Activated T-cell treated with anti-CD3 and anti-CD28 coated beads, Interleukin-2, amount 50 U/mL, for 48 hours (primary cell): ENCODE measurements around the gene ATP7B.
"Not testable (repeated sequence)": the region's sequence is repeated elsewhere in the genome, so short reads cannot be mapped to it uniquely, and the experiment has no call there.

Experiments used
- DNase-seq, 2 experiments: peaks; one replicate each; pipeline ENCODE4 v3.0.0-alpha.2; 2020

ATP7B gene

GRCh38 chr13:51919531-51919930 lies 91.7 kb downstream of the ATP7B start:
- DNase-seq: no peak

GRCh38 chr13:51916962-51917361 lies 94.3 kb downstream of the ATP7B start:
- DNase-seq: no peak

- no peak for DNase-seq
Observed at GRCh38 chr13:51916051-51916818, 95.0 kb downstream of the ATP7B start.

DNA sequence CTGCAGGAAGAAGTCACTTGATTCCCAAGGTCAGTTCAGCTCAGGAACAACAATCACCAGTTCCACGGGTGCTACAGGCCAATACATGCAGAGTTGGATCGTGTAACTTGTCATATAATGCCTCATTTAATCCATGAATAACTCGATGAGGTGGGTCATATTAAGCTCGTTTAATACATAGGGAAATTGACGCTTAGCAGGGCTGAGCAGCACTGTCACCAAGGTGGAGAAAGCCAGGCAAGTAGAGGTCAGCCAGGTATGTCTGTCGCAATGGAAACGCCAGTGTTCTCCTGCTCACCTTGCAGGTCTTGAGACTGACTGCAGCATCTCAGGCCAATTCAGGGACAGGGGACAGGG lies 97.1 kb downstream of the ATP7B start:
- DNase-seq: no peak

DNA sequence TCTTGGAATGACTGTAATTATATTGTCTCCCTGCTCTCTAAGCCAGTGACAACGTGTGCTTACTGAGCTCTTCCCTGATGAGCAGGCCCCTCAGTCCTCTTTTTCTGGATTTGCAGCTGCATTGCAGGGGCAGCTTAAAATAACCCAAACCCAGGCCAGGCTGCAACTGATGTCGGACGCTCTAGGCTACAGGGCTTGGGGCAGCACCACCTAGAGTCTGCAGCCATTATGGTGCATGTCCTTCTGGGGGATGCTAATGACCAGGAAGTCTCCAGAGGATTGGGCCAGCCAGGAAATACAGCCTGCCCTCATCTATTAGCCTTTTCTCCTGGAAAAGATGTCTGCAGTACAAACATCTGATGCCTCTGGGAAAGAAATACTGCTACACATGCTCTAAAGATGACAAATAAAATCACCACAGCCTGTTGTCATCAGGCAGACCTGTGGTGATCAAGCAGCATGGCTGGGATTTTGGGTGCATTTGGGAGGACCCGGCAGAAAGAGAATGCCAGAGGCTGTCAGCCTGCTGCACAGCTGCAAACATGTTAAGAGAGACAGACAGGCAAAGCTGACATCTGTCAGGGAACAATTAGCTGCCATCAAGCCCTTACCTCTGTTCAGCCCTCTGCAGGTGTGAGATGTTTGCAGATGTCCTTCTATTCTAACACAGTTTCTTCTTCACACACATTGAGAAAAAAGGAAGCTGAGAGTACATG lies 97.7 kb downstream of the ATP7B start:
- DNase-seq: no peak

DNA sequence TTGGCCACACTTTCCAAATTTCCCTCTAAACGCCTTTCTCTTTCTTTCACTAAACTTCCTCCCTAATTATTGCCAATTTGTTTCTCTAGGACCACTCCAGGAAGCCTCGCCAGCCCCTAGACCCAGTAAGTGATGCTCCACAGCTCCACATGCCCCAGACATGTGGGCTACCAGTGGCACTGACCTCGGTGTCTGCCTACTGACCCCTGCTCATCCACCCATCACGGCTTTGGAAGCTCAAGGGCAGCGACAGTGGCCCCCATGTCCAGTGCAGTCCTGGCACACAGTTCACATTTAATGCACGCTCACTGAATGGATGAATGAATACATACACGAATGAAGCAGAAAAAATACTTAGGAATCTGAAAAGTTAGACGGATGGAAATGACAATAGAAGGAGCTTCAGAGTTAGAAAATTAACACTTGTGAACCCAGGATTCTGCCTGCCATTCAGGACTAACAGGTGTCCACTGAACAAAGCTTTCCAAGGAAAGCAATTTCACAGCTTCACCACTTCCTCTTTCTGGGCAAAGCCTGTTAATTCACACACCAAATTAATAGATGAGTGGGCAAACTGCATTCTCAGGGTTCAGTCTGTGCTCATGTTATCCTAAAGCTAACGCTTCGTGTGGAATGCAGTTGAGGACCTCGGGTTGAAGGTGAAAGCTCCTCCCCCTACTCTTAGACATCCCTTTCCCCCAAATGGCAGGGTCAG lies 98.6 kb downstream of the ATP7B start:
- no peak for DNase-seq

DNA sequence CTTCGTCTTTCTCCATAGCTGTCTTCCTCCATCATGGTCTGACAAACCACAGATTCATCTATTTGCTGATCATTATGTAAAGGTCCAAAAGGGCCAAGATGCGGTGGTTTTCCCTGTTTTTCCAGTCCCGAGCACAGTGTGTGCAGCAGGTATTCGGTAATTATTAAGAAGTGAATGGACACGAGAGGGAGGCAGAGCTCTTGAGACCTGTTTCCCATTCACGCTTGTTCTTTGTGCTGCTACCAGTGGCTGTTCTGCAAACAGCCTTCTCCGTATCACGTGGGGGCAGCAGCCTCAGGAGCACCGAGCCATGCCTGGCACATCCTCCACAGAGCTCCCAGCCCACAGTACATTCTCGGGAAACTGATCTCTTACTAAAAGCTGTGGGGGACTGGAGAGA lies 99.2 kb downstream of the ATP7B start:
- DNase-seq: no peak

GRCh38 chr13:51910508-51910907 lies 100.7 kb downstream of the ATP7B start:
- no peak for DNase-seq

DNA sequence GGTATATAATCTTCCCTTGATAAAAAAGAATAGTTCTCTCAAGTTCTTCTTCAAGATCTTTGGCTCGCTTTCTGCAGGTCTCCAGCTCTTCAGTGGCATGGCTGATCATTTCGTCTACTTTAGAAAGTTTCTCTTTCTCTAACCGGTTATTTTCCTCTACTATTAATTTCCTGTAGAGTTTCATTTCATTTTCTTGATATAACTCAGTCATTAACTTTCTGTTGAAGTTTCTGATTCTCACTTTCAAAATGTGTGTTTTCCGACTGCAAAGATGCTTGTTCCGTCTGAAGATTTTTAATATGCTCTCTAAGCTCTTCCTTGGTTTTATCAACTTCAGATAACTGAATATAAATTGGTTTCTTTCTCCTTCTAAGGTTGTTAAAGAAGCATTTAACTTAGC lies 102.0 kb downstream of the ATP7B start:
- not testable (repeated sequence) for DNase-seq

DNA sequence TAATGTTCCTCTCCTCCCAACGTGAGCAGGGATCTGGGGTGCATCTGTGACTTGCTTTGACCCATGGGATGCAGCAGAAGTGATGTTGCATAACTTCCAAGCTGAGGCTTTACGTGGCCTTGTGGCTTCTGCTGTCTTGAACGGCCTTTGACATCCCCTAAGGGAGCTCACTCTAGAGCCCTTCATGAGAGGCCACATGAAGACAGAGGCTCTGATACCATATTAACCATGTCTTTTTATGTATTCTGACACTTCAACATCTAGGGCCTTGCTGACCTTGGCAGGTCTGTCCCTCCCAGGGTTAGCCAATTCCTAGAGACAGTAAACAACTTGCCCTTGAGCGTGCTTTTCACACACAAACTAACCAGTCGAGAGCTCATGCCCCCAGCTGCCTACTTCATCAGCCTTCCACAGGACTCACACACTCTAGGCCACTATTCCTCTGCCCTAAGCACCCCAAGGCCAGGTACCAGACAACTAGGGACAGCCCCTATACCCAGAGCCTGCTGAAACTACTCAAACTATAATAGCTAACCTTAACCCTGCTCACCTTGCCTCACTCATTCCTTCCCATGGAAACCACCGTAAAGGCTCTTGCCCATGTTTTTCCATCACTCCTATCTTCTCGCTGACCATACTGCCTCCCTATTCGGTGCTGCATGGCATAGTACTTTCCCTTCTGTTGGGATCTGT lies 104.1 kb downstream of the ATP7B start:
- no peak for DNase-seq

- DNase-seq: no peak
Observed at GRCh38 chr13:51906581-51906980, 104.7 kb downstream of the ATP7B start.

DNA sequence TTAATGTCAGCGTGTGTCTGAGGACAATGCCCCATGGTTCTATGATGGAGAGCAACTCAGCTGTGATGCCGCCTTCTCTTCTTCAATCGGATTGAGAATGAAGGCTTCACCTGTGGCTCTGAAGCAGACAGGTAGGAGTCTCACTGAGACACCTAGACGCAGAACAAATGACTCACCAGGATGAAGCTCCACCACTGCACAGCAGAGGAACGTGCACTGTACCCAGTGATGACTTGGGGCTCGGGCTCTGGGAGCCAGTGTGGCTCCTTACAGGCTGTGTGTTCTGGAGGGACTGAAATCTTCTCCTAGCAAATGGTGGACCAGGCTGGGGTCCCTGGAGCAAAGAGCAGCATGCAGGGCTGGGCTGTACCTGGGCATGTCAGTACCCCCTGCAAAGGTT lies 105.5 kb downstream of the ATP7B start:
- no peak for DNase-seq

DNA sequence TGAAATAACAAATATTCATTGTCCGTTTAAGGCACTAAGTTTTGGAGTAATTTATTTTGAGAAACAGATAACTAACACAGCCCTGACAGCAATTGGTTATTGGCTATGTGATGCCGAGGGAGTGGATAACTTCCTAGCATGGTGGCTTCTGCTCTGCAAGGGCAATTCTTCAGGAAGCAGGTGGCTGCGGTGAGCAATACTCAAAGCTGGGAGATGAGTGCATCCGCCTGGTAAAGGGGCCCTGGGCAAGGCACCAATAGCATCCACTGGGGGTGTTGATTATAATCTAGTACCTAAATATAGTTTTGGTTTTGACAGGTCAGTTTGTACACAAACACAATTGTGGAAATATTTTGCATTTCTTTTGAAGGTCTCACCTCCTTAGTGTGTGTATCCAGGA lies 108.5 kb downstream of the ATP7B start:
- DNase-seq: no peak

DNA sequence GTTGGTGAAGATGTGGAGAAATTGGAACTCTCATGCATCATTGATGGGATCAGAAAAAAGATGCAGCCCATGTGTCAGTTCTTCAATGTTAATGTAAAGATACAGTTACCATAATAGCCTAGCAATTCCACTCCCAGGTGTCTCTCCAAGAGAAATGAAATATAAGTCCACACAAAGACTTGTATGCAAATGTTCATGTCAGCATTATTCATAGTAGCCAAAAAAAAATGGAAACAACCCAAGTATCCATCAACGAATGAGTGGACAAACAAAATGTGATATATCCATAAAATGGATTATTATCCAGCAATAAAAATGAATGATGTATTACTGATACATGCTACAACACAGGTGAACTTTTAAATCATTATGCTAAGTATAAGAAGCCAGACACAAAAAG lies 110.8 kb downstream of the ATP7B start:
- DNase-seq: no peak

- peak; percentile 47 to 53 for DNase-seq
Observed at GRCh38 chr13:51895906-51896888, 115.1 kb downstream of the ATP7B start.

GRCh38 chr13:51894239-51894638 lies 117.0 kb downstream of the ATP7B start:
- no peak for DNase-seq

DNA sequence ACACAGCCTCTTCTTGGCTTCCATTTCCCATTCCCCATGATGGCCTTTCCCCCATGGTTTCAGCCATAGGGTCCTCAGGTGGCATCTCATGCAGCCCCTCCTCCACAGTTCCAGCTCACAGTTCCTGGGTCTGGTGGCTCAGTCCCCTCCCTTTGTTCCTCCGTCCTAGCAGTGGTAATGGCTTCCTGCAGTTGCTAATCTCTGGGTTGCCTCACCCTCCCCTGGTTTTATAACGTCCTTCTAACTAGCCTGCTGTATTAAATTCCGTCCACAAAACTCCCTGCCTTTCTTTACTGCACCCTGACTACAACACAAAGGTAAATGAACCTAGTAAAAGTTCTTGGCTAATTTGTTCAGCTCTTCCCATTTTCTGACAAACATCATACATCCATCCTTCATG lies 118.6 kb downstream of the ATP7B start:
- DNase-seq: no peak

DNA sequence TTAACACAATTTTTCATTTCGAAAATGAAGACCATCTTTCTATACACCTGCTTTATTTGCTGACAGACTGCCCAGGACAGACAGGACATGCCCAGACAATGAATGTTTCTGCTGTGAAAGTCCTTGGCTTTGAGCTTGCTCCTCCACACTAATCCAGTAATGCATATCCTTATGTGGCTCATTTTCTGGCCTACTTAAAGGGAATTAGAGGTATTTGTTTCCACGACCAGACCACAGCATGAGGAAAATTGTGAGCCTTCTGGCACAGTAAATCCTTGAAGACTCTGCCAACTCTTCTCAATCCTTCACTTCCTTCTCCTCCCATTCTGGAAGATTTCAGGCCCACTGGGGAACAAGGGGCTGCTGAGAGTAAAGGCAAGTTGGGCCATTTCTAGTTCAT lies 123.8 kb downstream of the ATP7B start:
- DNase-seq: no peak

GRCh38 chr13:51885651-51886050 lies 125.6 kb downstream of the ATP7B start:
- DNase-seq: no peak

DNA sequence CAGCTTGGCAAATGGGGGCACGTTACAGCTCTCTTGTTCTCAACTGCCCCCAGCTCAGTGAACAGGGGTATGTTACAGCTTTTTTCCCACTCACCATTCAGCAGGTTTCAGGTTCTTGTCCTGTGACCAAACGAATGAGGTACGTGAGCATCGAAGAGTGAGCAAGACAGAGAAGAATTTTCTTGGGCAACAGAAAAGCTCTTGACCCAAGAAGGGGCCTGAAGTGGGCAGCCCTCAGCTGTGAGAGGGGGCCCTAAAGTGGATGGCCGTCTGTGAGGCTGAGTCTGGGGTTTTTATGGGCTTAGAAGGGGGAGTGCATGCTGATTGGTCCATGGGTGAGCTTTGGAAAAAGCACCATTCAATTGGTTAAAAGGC lies 128.0 kb downstream of the ATP7B start:
- no peak for DNase-seq
